ENCODE data around the gene CNOT1.

The CNOT1 gene

DNA sequence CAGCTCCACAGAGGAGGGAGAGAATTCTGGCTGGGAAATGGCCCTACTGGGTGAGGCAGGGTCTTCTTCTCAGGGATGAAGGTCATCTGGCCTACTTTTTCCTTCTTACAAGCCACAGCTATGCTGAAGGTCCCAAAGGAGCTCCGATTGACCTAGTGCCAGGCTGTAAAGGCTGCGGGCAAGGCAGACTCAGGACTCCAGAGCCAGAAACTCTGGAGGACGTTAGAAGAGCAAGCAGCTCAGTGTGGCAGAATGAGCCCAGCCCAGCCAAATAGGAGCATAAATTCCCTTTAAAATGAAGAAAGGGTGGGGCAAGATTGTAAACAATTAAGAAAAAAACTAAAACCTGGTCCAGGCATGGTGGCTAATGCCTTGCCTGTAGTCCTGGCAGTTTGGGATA lies 20.1 kb upstream of the CNOT1 start:
- H3K4me3 ChIP-seq (ENCODE audit: low read depth, low read length), result no peak overlapping the region
- TF ChIP-seq, protein P1, sequence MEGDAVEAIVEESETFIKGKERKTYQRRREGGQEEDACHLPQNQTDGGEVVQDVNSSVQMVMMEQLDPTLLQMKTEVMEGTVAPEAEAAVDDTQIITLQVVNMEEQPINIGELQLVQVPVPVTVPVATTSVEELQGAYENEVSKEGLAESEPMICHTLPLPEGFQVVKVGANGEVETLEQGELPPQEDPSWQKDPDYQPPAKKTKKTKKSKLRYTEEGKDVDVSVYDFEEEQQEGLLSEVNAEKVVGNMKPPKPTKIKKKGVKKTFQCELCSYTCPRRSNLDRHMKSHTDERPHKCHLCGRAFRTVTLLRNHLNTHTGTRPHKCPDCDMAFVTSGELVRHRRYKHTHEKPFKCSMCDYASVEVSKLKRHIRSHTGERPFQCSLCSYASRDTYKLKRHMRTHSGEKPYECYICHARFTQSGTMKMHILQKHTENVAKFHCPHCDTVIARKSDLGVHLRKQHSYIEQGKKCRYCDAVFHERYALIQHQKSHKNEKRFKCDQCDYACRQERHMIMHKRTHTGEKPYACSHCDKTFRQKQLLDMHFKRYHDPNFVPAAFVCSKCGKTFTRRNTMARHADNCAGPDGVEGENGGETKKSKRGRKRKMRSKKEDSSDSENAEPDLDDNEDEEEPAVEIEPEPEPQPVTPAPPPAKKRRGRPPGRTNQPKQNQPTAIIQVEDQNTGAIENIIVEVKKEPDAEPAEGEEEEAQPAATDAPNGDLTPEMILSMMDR (IDR thresholded peaks at IDR 0.05; ENCODE audit: low read depth, low read length), result no peak

DNA sequence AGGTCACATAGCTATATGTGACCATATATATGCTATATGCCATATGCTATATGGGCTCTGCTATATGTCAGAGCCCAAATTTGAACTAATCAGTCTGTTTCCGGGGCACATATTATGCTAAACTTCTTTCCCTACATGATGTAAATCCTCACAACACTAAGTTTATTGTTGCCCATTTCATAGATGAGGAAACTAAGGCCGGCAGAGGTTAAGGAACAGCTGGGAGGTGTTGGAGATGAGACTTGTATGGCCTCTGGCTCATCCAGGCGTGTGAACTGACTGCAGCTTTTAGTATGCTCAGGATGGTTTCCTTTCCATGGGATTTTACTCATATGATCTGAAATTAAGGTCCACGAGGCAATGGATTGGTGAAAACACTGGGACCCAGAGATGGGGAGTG lies 17.5 kb upstream of the CNOT1 start:
- no peak overlapping the region for H3K4me3 ChIP-seq (ENCODE audit: low read depth, low read length)
- TF ChIP-seq, protein P1 (IDR thresholded peaks at IDR 0.05; ENCODE audit: low read depth, low read length), result no peak

DNA sequence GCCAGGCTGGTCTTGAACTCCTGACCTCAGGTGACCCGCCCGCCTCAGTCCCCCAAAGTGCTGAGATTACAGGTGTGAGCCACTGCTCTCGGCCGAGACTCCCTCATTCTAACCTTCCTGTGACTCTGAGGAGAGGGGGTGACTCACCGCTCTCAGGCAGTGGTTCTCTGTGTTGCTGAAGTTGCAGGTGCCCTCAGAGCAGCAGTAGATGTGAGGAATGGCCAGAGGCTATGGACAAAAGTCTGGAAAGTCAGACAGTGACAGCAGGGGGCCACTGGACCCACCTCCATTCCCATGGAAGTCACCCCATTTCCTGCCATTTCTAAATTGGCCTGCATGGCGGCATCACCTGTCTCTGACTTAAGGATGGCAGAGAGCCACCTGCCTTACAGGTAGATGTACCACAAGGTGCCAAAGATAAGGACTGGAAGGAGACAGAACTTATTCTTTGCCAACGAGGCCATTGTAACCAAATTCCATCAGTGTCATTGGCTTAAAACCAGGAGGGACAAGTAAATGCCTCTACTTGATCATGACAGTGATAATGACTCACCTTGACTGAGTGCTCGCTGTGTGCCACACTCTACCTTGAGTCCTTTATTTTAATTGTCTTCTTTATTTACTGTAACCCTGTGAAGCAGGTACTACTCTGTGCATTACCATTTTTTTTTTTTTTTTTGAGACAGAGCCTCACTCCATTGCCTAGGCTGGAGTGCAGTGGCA lies 15.3 kb upstream of the CNOT1 start:
- TF ChIP-seq, protein P1 (IDR thresholded peaks at IDR 0.05; ENCODE audit: low read depth, low read length), result no peak

DNA sequence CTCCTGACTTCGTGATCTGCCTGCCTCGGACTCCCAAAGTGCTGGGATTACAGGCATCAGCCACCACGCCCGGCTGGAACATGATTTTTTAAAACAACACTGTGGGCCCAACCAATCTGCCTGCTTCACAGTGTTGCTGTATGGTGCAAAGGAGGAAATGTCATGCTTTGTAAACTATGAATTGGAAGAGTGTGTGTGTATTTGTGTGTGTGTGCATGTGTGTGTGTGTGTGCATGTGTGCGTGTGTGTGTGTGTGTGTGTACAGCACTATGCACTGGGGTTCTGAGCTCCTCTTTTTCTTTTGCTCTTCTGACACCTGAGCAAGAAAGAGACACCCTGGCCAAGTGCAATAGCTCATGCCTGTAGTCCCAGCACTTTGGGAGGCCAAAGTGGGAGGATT lies 14.5 kb upstream of the CNOT1 start:
- H3K4me3 ChIP-seq (ENCODE audit: low read depth, low read length), result no peak overlapping the region
- TF ChIP-seq, protein P1 (IDR thresholded peaks at IDR 0.05; ENCODE audit: low read depth, low read length), result no peak

More for the DNA sequence above, 15.3 kb upstream of the CNOT1 start:
- H3K4me3 ChIP-seq (ENCODE audit: low read depth, low read length), result no peak overlapping the region

DNA sequence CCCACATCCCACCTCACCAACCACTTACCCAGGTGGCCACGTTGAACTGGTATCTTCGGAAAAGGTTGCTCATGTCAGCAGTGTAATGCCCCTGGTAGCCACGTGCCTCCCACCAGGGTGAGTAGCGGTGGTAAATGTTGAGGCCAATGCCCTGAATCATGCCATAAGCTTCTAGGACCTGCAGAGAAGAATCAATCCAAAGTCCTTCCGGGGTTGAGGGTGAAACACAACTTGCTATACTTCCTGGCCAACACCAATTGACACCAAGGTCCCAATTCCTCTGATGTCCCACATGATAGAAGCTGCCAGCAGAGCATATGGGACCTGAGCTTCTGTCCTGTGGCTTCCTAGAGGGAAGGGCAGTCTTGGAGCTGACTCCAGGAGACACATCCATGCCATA lies 11.3 kb upstream of the CNOT1 start:
- TF ChIP-seq, protein P1 (IDR thresholded peaks at IDR 0.05; ENCODE audit: low read depth, low read length), result no peak
- no peak overlapping the region for H3K4me3 ChIP-seq (ENCODE audit: low read depth, low read length)

DNA sequence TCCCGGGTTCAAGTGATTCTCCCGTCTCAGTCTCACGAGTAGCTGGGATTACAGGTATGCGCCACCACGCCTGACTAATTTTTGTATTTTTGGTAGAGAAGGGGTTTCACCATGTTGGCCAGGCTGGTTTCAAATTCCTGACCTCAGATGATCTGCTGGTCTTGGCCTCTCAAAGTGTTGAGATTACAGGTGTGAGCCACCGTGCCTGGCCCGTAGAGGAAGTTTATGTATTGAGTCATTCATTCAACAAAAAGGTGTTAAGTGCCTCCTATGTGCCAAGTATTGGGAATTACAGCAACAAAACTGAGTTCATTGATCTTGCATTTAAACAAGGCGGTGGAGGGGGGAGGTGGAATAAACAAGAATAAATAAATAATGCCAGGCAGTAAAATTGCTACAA lies 10.2 kb upstream of the CNOT1 start:
- TF ChIP-seq, protein P1 (IDR thresholded peaks at IDR 0.05; ENCODE audit: low read depth, low read length), result no peak
- H3K4me3 ChIP-seq (ENCODE audit: low read depth, low read length), result no peak overlapping the region

DNA sequence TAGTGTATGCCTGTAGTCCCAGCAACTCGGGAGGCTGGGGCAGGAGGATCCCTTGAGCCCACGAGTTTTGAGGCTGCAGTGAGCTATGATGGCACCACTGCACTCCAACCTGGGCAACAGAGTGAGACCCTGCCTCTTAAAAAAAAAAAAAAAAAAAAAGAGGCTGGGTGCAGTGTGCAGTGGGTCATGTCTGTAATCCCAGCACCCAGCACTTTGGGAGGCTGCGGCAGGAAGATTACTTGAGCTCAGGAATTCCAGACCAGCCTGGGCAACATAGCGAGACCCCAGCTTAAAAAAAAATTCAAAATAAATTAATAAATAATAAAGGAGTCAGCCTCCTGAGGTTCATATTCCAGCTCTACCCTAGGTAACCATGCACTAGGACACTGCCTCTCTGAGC lies 9.6 kb upstream of the CNOT1 start:
- TF ChIP-seq, protein P1 (IDR thresholded peaks at IDR 0.05; ENCODE audit: low read depth, low read length), result no peak
- H3K4me3 ChIP-seq (ENCODE audit: low read depth, low read length), result no peak overlapping the region

All from WI38 (cell line).